Activated CD4-positive, CD25-positive, alpha-beta regulatory T cell treated with anti-CD3 and anti-CD28 coated beads, Interleukin-2, amount 50 U/mL, for 24 hours (primary cell): ENCODE results near the gene FRMD5.
A peak's percentile ranks its signal among the peaks of the same experiment; 100 is the strongest.

Source experiments
- ATAC-seq, 2 donors: fragments of 150-1000 bp; cut with Tn5 transposase; one replicate each; pipeline ENCODE4 v1.10.0; 2021; ENCODE audit warnings: mild to moderate bottlenecking in 1 of 2, moderate library complexity in 1 of 2

The FRMD5 gene

GRCh38 chr15:43966646-43967045 lies 228.4 kb downstream of the FRMD5 start:
- ATAC-seq, result no peak

- no peak for ATAC-seq
Observed at GRCh38 chr15:43958861-43959330, 236.2 kb downstream of the FRMD5 start.

GRCh38 chr15:43957724-43958123 lies 237.3 kb downstream of the FRMD5 start:
- no peak for ATAC-seq

- ATAC-seq, result no peak
Observed at GRCh38 chr15:43955140-43955539, 239.9 kb downstream of the FRMD5 start.

- peak; percentile 25 to 49 for ATAC-seq
Observed at GRCh38 chr15:43954181-43954621, 240.9 kb downstream of the FRMD5 start.

GRCh38 chr15:43953402-43953801 lies 241.7 kb downstream of the FRMD5 start:
- no peak for ATAC-seq

- ATAC-seq, result no peak
Observed at GRCh38 chr15:43950531-43950930, 244.5 kb downstream of the FRMD5 start.

GRCh38 chr15:43948691-43949325 lies 246.3 kb downstream of the FRMD5 start:
- peak; percentile 68 to 80 for ATAC-seq

GRCh38 chr15:43943511-43943910 lies 251.6 kb downstream of the FRMD5 start:
- no peak for ATAC-seq

GRCh38 chr15:43942194-43942593 lies 252.9 kb downstream of the FRMD5 start:
- no peak for ATAC-seq

GRCh38 chr15:43941555-43941954 lies 253.5 kb downstream of the FRMD5 start:
- no peak for ATAC-seq

- no peak for ATAC-seq
Observed at GRCh38 chr15:43941071-43941470, 254.0 kb downstream of the FRMD5 start.

GRCh38 chr15:43939070-43939469 lies 256.0 kb downstream of the FRMD5 start:
- ATAC-seq, result no peak

- ATAC-seq, result no peak
Observed at GRCh38 chr15:43934480-43934879, 260.6 kb downstream of the FRMD5 start.

- no peak for ATAC-seq
Observed at GRCh38 chr15:43932907-43933306, 262.2 kb downstream of the FRMD5 start.

- ATAC-seq, result no peak
Observed at GRCh38 chr15:43931790-43932435, 263.2 kb downstream of the FRMD5 start.

- ATAC-seq, result no peak
Observed at GRCh38 chr15:43931119-43931518, 264.0 kb downstream of the FRMD5 start.

GRCh38 chr15:43930556-43930955 lies 264.5 kb downstream of the FRMD5 start:
- ATAC-seq, result no peak

GRCh38 chr15:43930079-43930478 lies 265.0 kb downstream of the FRMD5 start:
- no peak for ATAC-seq

- ATAC-seq, result no peak
Observed at GRCh38 chr15:43928152-43928551, 266.9 kb downstream of the FRMD5 start.

GRCh38 chr15:43927203-43927602 lies 267.9 kb downstream of the FRMD5 start:
- ATAC-seq, result no peak

GRCh38 chr15:43923553-43923952 lies 271.5 kb downstream of the FRMD5 start:
- ATAC-seq, result no peak

- ATAC-seq, result no peak
Observed at GRCh38 chr15:43922021-43922420, 273.1 kb downstream of the FRMD5 start.

- ATAC-seq, result no peak
Observed at GRCh38 chr15:43920815-43921214, 274.3 kb downstream of the FRMD5 start.

GRCh38 chr15:43920254-43920600 lies 274.8 kb downstream of the FRMD5 start:
- no peak for ATAC-seq
